Measurements from ENCODE around the gene KCNQ1. TPM values are rescaled to one million over a fixed set of nuclear protein-coding genes. Genes with fewer than 3 reads are reported as not detected.

The KCNQ1 gene
- polyA plus RNA-seq, 4 donors = 18.4 to 54.4 (median 21.3) TPM

GRCh38 chr11:2513441-2513840 lies 68.6 kb downstream of the KCNQ1 start:
- Histone ChIP-seq H3K27me3 (ENCODE audit: control insufficient read depth in 3 of 3, insufficient read depth in 3 of 3, low read length in 3 of 3) (no peaks in the 10 kb centered on the region), H3K4me3 (ENCODE audit: low read depth in 1 of 3, low read length in 3 of 3) (no peak overlapping the region), H3K27ac (ENCODE audit: low read depth in 1 of 3, low read length in 2 of 3) (no peak overlapping the region), H3K9me3 (ENCODE audit: control insufficient read depth in 2 of 2, insufficient read depth in 1 of 2, low read depth in 1 of 2, low read length in 1 of 2) (no peaks in the 10 kb centered on the region), H3K4me1 (ENCODE audit: control insufficient read depth in 3 of 3, insufficient read depth in 2 of 3, low read depth in 1 of 3, low read length in 2 of 3) (peaks cover 0 to 14% (median 2%) of the 10 kb centered on the region in 3 donors), H3K36me3 (ENCODE audit: control insufficient read depth in 3 of 3, insufficient read depth in 2 of 3, low read depth in 1 of 3, low read length in 3 of 3) (peaks cover 0 to 5% (median 0%) of the 10 kb centered on the region in 3 donors)
- 77 to 87% (median 83%) methylated on average over 6 of the region's 6 CpGs for WGBS, 3 donors
- DNase-seq = no peak
- no peak for FAIRE-seq

GRCh38 chr11:2515401-2516275 lies 70.8 kb downstream of the KCNQ1 start:
- no peaks in the 10 kb centered on the region for H3K9me3 ChIP-seq (ENCODE audit: control insufficient read depth in 2 of 2, insufficient read depth in 1 of 2, low read depth in 1 of 2, low read length in 1 of 2)
- no peaks in the 10 kb centered on the region for H3K27me3 ChIP-seq (ENCODE audit: control insufficient read depth in 3 of 3, insufficient read depth in 3 of 3, low read length in 3 of 3)
- H3K27ac ChIP-seq (ENCODE audit: low read depth in 1 of 3, low read length in 2 of 3) = no peak overlapping the region
- no peak overlapping the region for H3K4me3 ChIP-seq (ENCODE audit: low read depth in 1 of 3, low read length in 3 of 3)
- DNase-seq = no peak
- no peak for FAIRE-seq
- WGBS, 3 donors = 88 to 96% (median 88%) methylated on average over 22 to 25 of the region's 25 CpGs
- H3K4me1 ChIP-seq (ENCODE audit: control insufficient read depth in 3 of 3, insufficient read depth in 2 of 3, low read depth in 1 of 3, low read length in 2 of 3) = peaks cover 0 to 14% (median 2%) of the 10 kb centered on the region in 3 donors
- H3K36me3 ChIP-seq (ENCODE audit: control insufficient read depth in 3 of 3, insufficient read depth in 2 of 3, low read depth in 1 of 3, low read length in 3 of 3) = peaks cover 0 to 7% (median 0%) of the 10 kb centered on the region in 3 donors

- Histone ChIP-seq H3K36me3 (ENCODE audit: control insufficient read depth in 3 of 3, insufficient read depth in 2 of 3, low read depth in 1 of 3, low read length in 3 of 3) (peaks cover 0 to 7% (median 0%) of the 10 kb centered on the region in 3 donors), H3K9me3 (ENCODE audit: control insufficient read depth in 2 of 2, insufficient read depth in 1 of 2, low read depth in 1 of 2, low read length in 1 of 2) (no peaks in the 10 kb centered on the region), H3K4me1 (ENCODE audit: control insufficient read depth in 3 of 3, insufficient read depth in 2 of 3, low read depth in 1 of 3, low read length in 2 of 3) (peaks cover 0 to 14% (median 2%) of the 10 kb centered on the region in 3 donors), H3K27ac (ENCODE audit: low read depth in 1 of 3, low read length in 2 of 3) (no peak overlapping the region), H3K4me3 (ENCODE audit: low read depth in 1 of 3, low read length in 3 of 3) (no peak overlapping the region), H3K27me3 (ENCODE audit: control insufficient read depth in 3 of 3, insufficient read depth in 3 of 3, low read length in 3 of 3) (no peaks in the 10 kb centered on the region)
- WGBS, 3 donors = 85 to 90% (median 88%) methylated on average over 20 of the region's 20 CpGs
- FAIRE-seq (no peak), DNase-seq (no peak)
Observed at GRCh38 chr11:2516276-2517015, 71.6 kb downstream of the KCNQ1 start.

- H3K36me3 ChIP-seq (ENCODE audit: control insufficient read depth in 3 of 3, insufficient read depth in 2 of 3, low read depth in 1 of 3, low read length in 3 of 3) = peaks cover 0 to 7% (median 0%) of the 10 kb centered on the region in 3 donors
- H3K4me3 ChIP-seq (ENCODE audit: low read depth in 1 of 3, low read length in 3 of 3) = no peak overlapping the region
- H3K4me1 ChIP-seq (ENCODE audit: control insufficient read depth in 3 of 3, insufficient read depth in 2 of 3, low read depth in 1 of 3, low read length in 2 of 3) = peaks cover 0 to 14% (median 2%) of the 10 kb centered on the region in 3 donors
- no peak for FAIRE-seq
- no peak overlapping the region for H3K27ac ChIP-seq (ENCODE audit: low read depth in 1 of 3, low read length in 2 of 3)
- H3K9me3 ChIP-seq (ENCODE audit: control insufficient read depth in 2 of 2, insufficient read depth in 1 of 2, low read depth in 1 of 2, low read length in 1 of 2) = no peaks in the 10 kb centered on the region
- 85 to 87% (median 86%) methylated on average over 13 of the region's 13 CpGs for WGBS, 3 donors
- no peaks in the 10 kb centered on the region for H3K27me3 ChIP-seq (ENCODE audit: control insufficient read depth in 3 of 3, insufficient read depth in 3 of 3, low read length in 3 of 3)
- no peak for DNase-seq
Observed at GRCh38 chr11:2517016-2517385, 72.2 kb downstream of the KCNQ1 start.

- DNase-seq (no peak), FAIRE-seq (no peak)
- H3K4me3 ChIP-seq (ENCODE audit: low read depth in 1 of 3, low read length in 3 of 3) = no peak overlapping the region
- no peaks in the 10 kb centered on the region for H3K27me3 ChIP-seq (ENCODE audit: control insufficient read depth in 3 of 3, insufficient read depth in 3 of 3, low read length in 3 of 3)
- H3K9me3 ChIP-seq (ENCODE audit: control insufficient read depth in 2 of 2, insufficient read depth in 1 of 2, low read depth in 1 of 2, low read length in 1 of 2) = no peaks in the 10 kb centered on the region
- WGBS, 3 donors = 85 to 88% (median 87%) methylated on average over 25 to 26 of the region's 26 CpGs
- no peak overlapping the region for H3K27ac ChIP-seq (ENCODE audit: low read depth in 1 of 3, low read length in 2 of 3)
- peaks cover 0 to 17% (median 2%) of the 10 kb centered on the region in 3 donors for H3K4me1 ChIP-seq (ENCODE audit: control insufficient read depth in 3 of 3, insufficient read depth in 2 of 3, low read depth in 1 of 3, low read length in 2 of 3)
- H3K36me3 ChIP-seq (ENCODE audit: control insufficient read depth in 3 of 3, insufficient read depth in 2 of 3, low read depth in 1 of 3, low read length in 3 of 3) = peaks cover 0 to 7% (median 0%) of the 10 kb centered on the region in 3 donors
Observed at GRCh38 chr11:2517386-2518064, 72.7 kb downstream of the KCNQ1 start.

GRCh38 chr11:2518111-2518982 lies 73.5 kb downstream of the KCNQ1 start:
- WGBS, 3 donors = 87 to 92% (median 89%) methylated on average over 24 of the region's 24 CpGs
- H3K36me3 ChIP-seq (ENCODE audit: control insufficient read depth in 3 of 3, insufficient read depth in 2 of 3, low read depth in 1 of 3, low read length in 3 of 3) = peaks cover 0 to 7% (median 0%) of the 10 kb centered on the region in 3 donors
- no peaks in the 10 kb centered on the region for H3K9me3 ChIP-seq (ENCODE audit: control insufficient read depth in 2 of 2, insufficient read depth in 1 of 2, low read depth in 1 of 2, low read length in 1 of 2)
- H3K4me3 ChIP-seq (ENCODE audit: low read depth in 1 of 3, low read length in 3 of 3) = no peak overlapping the region
- DNase-seq = no peak
- no peak overlapping the region for H3K27ac ChIP-seq (ENCODE audit: low read depth in 1 of 3, low read length in 2 of 3)
- no peak for FAIRE-seq
- no peaks in the 10 kb centered on the region for H3K27me3 ChIP-seq (ENCODE audit: control insufficient read depth in 3 of 3, insufficient read depth in 3 of 3, low read length in 3 of 3)
- peaks cover 0 to 12% (median 0%) of the 10 kb centered on the region in 3 donors for H3K4me1 ChIP-seq (ENCODE audit: control insufficient read depth in 3 of 3, insufficient read depth in 2 of 3, low read depth in 1 of 3, low read length in 2 of 3)

GRCh38 chr11:2518983-2519340 lies 74.2 kb downstream of the KCNQ1 start:
- Histone ChIP-seq H3K4me3 (ENCODE audit: low read depth in 1 of 3, low read length in 3 of 3) (no peak overlapping the region), H3K9me3 (ENCODE audit: control insufficient read depth in 2 of 2, insufficient read depth in 1 of 2, low read depth in 1 of 2, low read length in 1 of 2) (no peaks in the 10 kb centered on the region), H3K27ac (ENCODE audit: low read depth in 1 of 3, low read length in 2 of 3) (no peak overlapping the region), H3K36me3 (ENCODE audit: control insufficient read depth in 3 of 3, insufficient read depth in 2 of 3, low read depth in 1 of 3, low read length in 3 of 3) (peaks cover 0 to 7% (median 0%) of the 10 kb centered on the region in 3 donors), H3K27me3 (ENCODE audit: control insufficient read depth in 3 of 3, insufficient read depth in 3 of 3, low read length in 3 of 3) (no peaks in the 10 kb centered on the region), H3K4me1 (ENCODE audit: control insufficient read depth in 3 of 3, insufficient read depth in 2 of 3, low read depth in 1 of 3, low read length in 2 of 3) (peaks cover 0 to 7% (median 0%) of the 10 kb centered on the region in 3 donors)
- 68 to 77% (median 73%) methylated on average over 8 of the region's 8 CpGs for WGBS, 3 donors
- FAIRE-seq (no peak), DNase-seq (no peak)

Data from small intestine (tissue), 7 donors.